Breast epithelium (tissue), 3 donors: Measurements from ENCODE around the gene TPRG1L.

ENCODE experiments used
- POLR2A ChIP-seq: fragments of 450-650 bp; IDR thresholded peaks from one replicate; pipeline ENCODE4 v1.6.1; 2016; ENCODE audit warnings: antibody characterized with exemption, mild to moderate bottlenecking, moderate library complexity
- TF ChIP-seq, protein P1 (sequence below), 3 donors: fragments of 450-650 bp; IDR thresholded peaks; one replicate each; pipeline ENCODE4 v1.5.1; 2016 to 2017; ENCODE audit warnings: antibody characterized with exemption in 3 of 3, mild to moderate bottlenecking in 3 of 3, moderate library complexity in 3 of 3

DNA sequence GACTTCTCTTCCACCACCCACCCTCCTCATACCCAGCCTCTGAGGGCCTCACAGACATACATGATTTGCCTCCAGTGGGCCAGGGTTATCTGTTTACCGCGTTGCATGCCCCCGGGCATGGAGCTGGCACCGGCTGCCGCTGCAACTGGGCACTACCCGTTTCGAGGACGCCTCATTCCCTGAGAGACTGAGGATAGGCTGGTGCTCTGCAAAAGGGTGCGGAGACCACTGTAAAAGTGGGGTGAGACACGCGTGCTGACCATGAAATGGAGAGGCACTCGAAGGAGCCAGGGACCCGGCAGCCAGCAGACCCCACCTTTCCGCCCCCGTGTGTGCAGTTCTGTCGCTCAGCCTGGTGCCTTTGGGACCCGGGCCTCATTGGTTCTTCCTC lies 48.2 kb downstream of the TPRG1L start:
- TF ChIP-seq, protein P1, sequence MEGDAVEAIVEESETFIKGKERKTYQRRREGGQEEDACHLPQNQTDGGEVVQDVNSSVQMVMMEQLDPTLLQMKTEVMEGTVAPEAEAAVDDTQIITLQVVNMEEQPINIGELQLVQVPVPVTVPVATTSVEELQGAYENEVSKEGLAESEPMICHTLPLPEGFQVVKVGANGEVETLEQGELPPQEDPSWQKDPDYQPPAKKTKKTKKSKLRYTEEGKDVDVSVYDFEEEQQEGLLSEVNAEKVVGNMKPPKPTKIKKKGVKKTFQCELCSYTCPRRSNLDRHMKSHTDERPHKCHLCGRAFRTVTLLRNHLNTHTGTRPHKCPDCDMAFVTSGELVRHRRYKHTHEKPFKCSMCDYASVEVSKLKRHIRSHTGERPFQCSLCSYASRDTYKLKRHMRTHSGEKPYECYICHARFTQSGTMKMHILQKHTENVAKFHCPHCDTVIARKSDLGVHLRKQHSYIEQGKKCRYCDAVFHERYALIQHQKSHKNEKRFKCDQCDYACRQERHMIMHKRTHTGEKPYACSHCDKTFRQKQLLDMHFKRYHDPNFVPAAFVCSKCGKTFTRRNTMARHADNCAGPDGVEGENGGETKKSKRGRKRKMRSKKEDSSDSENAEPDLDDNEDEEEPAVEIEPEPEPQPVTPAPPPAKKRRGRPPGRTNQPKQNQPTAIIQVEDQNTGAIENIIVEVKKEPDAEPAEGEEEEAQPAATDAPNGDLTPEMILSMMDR (IDR thresholded peaks at IDR 0.05) = no peak
- TF ChIP-seq POLR2A = no peak
